ENCODE data around the gene PPP1R1B. TPM values are rescaled to one million over a fixed set of nuclear protein-coding genes. Genes with fewer than 3 reads are reported as not detected.

The PPP1R1B gene
- total RNA-seq, 1 donor: not detected

DNA sequence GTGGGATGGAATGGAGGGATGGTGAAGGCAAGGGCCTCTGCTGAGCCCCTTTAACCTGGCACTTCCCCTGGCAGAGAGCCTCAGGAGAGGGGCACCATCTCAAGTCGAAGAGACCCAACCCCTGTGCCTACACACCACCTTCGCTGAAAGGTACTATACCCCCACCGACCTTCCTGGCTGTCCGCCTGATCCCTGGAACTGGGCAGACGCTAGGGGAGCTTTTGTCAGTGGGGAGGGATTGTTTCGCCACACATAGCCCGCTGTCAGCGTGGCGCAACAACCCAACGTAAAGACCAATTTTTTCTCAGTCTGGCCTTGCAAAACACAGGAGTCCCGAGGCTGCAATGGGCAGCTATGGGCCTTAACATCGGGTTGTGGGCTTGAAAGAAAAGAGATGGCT, 3.1 kb downstream of the PPP1R1B start:
- H3K4me3 ChIP-seq (ENCODE audit: low read length): no peak overlapping the region
- no peaks in the 10 kb centered on the region for H3K9me3 ChIP-seq (ENCODE audit: low read depth, low read length)
- H3K27me3 ChIP-seq (ENCODE audit: insufficient read depth, low read length): peaks cover 20% of the 10 kb centered on the region
- peaks cover 30% of the 10 kb centered on the region for H3K4me1 ChIP-seq (ENCODE audit: insufficient read depth, low read length)

DNA sequence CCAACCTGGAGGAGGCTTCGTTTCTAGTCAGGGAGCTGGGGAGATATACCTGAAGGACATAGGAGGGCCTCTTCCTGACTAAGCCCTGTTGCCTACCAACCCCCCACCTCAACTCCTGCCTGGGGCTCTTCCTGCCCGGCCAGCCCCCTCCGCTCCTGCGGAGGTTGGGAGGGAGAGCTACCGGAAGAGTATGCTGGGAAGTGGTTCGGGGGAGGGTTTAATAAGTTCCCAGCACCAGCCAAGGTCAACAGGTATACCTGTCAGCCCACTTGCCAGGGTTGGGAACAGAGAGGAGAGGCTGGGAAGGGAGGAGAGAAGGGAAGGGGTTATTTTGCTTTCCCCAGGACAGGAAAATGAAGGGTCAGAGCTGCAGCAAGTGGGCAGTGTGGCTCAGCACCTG, 4.7 kb downstream of the PPP1R1B start:
- H3K4me3 ChIP-seq (ENCODE audit: low read length): no peak overlapping the region
- peaks cover 41% of the 10 kb centered on the region for H3K4me1 ChIP-seq (ENCODE audit: insufficient read depth, low read length)
- peaks cover 10% of the 10 kb centered on the region for H3K27me3 ChIP-seq (ENCODE audit: insufficient read depth, low read length)
- no peaks in the 10 kb centered on the region for H3K9me3 ChIP-seq (ENCODE audit: low read depth, low read length)

DNA sequence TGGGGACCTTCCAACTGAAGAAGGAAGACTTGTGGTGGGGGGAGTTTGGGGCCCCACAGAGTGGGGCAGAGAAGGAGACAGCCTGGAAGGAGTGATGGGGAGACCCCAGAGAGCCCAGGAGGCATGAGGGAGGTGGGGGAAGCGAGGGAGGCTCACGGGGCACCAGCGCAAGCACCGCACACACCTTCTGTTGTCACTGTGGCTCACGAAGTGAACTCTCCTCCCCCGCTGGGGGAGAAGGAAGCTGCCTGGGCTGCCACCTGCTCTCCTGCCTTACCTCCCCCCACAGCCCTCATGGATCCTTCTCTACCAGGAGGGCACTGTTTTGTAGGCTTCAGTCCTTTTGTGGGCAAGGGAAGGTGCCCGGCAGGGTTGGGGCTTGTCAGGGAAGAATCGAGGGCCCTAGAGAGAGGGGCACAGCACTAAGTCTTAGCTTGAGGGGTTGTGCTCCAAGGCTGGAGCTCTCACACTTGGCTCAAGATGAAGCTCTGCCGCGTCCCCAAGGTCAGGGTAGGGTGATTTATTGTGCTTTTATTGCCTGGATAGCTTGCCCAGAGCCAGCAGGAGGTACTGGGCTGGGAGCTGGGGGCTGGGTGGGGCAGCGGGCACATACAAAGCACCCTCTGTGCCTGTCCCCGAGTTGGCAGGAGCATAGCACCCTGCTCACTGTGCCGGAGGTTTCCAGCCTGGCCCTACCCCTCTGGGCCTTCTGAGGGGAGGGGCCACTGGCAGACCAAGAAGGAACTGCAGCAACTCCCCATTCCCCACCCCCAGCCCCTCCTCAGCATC, 5.6 kb downstream of the PPP1R1B start:
- no peaks in the 10 kb centered on the region for H3K9me3 ChIP-seq (ENCODE audit: low read depth, low read length)
- H3K27me3 ChIP-seq (ENCODE audit: insufficient read depth, low read length): peaks cover 5% of the 10 kb centered on the region
- H3K4me1 ChIP-seq (ENCODE audit: insufficient read depth, low read length): peaks cover 41% of the 10 kb centered on the region
- no peak overlapping the region for H3K4me3 ChIP-seq (ENCODE audit: low read length)

DNA sequence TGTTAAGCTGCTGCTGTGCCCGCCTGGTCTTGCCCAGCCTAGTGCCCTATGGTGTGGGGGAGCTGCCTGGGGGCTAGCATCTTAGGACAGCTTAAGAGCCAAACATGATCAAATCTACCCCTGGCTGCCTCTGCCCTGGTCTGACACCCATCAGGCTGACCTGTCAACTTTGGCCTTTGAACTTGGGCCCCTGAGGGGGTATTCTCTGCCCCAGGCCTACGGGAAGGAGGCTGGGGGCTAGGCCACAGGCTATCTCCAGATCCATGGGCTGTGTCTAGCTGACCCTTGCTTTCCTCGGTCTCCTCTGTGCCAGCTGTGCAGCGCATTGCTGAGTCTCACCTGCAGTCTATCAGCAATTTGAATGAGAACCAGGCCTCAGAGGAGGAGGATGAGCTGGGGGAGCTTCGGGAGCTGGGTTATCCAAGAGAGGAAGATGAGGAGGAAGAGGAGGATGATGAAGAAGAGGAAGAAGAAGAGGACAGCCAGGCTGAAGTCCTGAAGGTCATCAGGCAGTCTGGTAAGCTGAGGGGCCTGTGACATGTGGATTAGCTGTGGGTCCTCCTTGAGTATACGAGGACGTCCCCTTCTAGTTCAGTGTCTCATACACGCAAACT, 6.9 kb downstream of the PPP1R1B start:
- Histone ChIP-seq H3K4me3 (ENCODE audit: low read length) (no peak overlapping the region), H3K4me1 (ENCODE audit: insufficient read depth, low read length) (peaks cover 53% of the 10 kb centered on the region), H3K27me3 (ENCODE audit: insufficient read depth, low read length) (no peaks in the 10 kb centered on the region), H3K9me3 (ENCODE audit: low read depth, low read length) (no peaks in the 10 kb centered on the region)

DNA sequence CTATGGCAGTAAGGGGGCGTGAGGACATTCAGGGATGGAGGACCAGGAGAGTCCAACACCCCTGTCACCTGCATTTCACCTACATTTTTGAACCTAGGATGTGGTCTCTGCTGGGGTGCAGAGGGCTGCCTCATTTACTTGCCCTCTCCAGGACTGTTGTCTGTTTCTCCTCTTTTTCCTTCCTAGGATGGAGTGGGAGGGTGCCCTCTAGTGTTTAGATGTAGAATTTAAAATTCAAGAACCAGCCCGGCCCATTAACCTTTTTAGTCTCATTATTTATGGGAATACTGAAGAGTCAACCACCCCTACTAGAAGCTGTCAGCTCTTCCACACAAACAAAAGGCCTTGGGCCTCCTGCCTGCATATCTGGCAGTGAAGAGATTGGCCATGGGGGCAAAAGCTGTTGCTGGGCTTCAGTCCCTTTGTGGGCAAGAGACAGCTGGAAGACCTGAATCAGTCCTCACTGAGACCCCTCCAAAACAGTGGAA, 7.7 kb downstream of the PPP1R1B start:
- Histone ChIP-seq H3K4me1 (ENCODE audit: insufficient read depth, low read length) (peaks cover 59% of the 10 kb centered on the region), H3K4me3 (ENCODE audit: low read length) (no peak overlapping the region)

DNA sequence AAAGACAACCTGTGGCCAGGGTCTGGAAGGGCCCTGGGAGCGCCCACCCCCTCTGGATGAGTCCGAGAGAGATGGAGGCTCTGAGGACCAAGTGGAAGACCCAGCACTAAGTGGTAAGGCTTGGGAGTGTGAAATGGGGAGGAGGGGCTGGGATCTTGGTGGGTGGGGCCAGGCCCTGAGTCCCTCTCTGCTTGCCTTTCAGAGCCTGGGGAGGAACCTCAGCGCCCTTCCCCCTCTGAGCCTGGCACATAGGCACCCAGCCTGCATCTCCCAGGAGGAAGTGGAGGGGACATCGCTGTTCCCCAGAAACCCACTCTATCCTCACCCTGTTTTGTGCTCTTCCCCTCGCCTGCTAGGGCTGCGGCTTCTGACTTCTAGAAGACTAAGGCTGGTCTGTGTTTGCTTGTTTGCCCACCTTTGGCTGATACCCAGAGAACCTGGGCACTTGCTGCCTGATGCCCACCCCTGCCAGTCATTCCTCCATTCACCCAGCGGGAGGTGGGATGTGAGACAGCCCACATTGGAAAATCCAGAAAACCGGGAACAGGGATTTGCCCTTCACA, 8.9 kb downstream of the PPP1R1B start:
- no peaks in the 10 kb centered on the region for H3K27me3 ChIP-seq (ENCODE audit: insufficient read depth, low read length)
- no peaks in the 10 kb centered on the region for H3K9me3 ChIP-seq (ENCODE audit: low read depth, low read length)
- peaks cover 61% of the 10 kb centered on the region for H3K4me1 ChIP-seq (ENCODE audit: insufficient read depth, low read length)

More for the DNA sequence above, 7.7 kb downstream of the PPP1R1B start:
- H3K27me3 ChIP-seq (ENCODE audit: insufficient read depth, low read length): no peaks in the 10 kb centered on the region
- H3K9me3 ChIP-seq (ENCODE audit: low read depth, low read length): no peaks in the 10 kb centered on the region

DNA sequence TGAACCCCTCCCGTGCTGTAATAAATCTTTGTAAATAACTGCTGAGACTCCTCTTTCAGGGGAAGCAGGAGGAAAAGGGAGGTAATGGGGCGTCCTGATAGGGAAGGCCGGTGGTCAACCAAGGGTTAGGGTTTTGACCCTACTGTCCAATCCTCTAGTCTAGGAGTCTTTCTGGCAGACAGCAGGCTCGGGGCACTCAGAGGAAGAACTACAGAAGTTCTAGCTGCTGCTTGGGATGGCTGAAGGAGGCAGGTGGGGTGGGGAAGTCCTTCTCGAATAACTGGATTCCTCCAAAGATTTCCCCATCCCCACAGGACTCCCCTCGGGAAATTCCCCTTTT, 9.8 kb downstream of the PPP1R1B start:
- Histone ChIP-seq H3K27me3 (ENCODE audit: insufficient read depth, low read length) (no peaks in the 10 kb centered on the region), H3K9me3 (ENCODE audit: low read depth, low read length) (no peaks in the 10 kb centered on the region), H3K4me3 (ENCODE audit: low read length) (peak overlapping the region; percentile 93), H3K4me1 (ENCODE audit: insufficient read depth, low read length) (peaks cover 69% of the 10 kb centered on the region)

More for the DNA sequence above, 8.9 kb downstream of the PPP1R1B start:
- no peak overlapping the region for H3K4me3 ChIP-seq (ENCODE audit: low read length)

DNA sequence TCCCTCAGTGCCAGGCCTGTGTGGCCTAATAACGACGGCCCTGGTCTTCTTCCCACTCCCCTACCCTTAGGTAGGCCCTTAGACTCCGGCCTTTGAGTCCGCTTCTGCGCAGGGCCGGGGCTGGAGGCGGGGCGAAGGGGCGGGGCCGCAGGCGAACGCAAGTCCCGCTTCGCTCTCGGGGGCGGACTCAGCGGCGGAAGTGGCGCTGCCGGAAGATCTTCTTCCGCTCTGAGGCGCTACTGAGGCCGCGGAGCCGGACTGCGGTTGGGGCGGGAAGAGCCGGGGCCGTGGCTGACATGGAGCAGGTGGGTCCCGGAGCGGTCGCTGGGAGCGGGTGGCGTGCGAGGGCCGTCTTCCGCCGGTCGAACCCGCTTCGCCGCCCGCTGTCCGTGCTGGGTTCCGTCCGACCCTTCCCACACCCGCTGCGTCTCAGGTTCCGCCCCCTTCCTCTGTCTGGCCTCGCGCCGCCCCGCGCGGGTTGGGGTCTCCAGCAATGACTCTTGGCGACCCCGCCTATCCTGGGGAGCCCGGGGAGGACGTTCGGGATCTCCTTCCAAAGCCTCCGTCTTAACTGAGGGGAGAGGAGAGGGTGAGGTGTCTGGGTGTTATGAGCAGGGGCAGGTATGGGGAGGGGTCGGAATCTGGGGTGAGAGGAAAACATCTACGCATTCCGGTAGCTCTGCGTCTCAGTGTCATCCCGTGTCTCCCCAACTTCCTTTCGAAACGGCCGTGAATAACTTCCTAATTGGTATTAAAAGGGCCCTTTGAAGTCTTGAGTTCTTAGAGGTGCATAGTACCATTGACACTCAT, 10.4 kb downstream of the PPP1R1B start, which contains the start of gene STARD3:
Gene STARD3, plus strand, starts transcription at position 218 of the 810 bp plus-strand sequence. CDS start 16,388 bp downstream, outside the sequence.
- Histone ChIP-seq H3K4me3 (ENCODE audit: low read length) (peak within 1 kb of the TSS; percentile 93), H3K27me3 (ENCODE audit: insufficient read depth, low read length) (no peaks in the 10 kb centered on the region), H3K4me1 (ENCODE audit: insufficient read depth, low read length) (peaks cover 75% of the 10 kb centered on the region), H3K9me3 (ENCODE audit: low read depth, low read length) (no peaks in the 10 kb centered on the region)

DNA sequence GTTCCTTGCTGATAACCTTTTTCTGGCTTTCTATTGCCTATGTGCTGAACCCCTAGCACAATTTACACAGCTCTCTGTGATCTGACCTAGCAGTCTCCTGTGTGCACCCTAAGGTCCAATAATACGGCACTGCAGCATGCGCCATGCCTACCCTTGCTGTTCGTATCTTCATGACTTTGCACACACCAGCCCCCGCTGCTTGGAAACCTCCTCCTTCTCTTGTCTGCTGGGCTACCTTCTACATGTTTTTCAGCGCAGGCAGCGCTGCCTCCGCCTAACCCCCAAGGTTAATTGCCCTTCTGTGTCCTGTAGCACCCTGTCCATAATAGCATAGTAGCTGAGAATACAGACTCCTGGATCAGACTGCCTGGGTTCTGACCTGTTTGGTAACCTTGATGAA, 11.6 kb downstream of the PPP1R1B start:
- H3K4me3 ChIP-seq (ENCODE audit: low read length): no peak overlapping the region
- H3K9me3 ChIP-seq (ENCODE audit: low read depth, low read length): no peaks in the 10 kb centered on the region
- no peaks in the 10 kb centered on the region for H3K27me3 ChIP-seq (ENCODE audit: insufficient read depth, low read length)
- H3K4me1 ChIP-seq (ENCODE audit: insufficient read depth, low read length): peaks cover 87% of the 10 kb centered on the region

DNA sequence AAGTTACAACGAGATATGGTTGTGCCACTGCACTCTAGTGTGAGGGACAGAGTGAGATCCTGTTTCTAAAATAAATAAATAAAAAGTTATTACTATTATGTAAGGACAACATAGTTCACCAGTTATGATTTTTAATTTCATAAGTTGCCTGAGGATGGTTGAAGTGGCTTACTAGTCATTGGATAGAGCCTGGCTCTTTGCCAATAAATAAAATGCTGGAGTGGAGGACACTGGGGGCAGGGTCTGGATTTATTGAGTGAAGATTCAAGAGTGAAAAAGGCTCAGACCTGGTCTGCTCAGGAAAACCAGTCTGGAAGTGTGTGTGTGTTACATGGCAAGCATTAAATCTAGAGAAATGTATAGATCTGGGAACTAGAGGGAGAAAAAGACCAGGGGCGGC, 12.3 kb downstream of the PPP1R1B start:
- Histone ChIP-seq H3K9me3 (ENCODE audit: low read depth, low read length) (no peaks in the 10 kb centered on the region), H3K27me3 (ENCODE audit: insufficient read depth, low read length) (no peaks in the 10 kb centered on the region), H3K4me3 (ENCODE audit: low read length) (no peak overlapping the region), H3K4me1 (ENCODE audit: insufficient read depth, low read length) (peaks cover 92% of the 10 kb centered on the region)

DNA sequence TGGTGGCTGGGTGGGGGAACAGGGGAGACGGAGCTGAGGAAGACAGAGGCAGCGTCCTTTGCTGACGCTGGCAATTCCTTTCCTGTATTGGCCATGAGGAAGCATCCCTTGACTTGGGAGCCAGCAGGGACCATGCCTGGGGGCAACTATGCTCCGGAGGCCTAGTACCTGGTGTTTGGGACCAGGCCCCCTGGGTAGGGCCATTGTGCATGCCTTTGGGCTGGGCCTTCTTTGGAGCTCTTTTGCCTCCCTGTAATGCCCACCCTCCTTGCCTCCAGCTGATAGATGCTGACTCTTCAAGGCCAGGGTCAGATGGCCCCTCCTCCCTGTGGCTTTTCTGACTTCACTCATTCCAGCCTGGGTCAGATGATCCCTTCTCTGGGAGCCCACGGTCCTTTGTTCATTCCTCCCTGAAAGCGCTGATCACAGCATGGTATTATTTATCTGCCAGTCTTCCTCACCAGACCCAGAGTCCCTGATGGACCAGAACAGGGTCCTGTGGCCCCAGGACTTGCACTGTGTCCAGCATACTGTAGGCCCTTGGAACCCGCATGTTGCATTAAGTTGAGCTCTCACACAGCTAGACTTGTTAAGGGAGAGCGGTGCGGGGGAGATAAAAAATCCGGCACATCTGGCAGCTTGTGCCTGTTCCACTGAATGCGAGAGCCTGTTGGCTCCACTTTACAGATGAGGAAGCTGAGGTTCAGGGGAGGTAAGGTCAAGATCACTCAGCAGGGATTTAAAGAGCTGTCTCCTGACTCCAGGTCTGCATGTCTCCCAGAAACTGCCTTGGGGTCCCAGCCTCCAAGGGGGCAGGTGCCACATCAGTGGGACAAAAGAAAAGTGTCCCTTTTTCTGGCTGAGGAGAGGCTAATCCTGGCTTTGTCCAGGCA, 13.1 kb downstream of the PPP1R1B start:
- Histone ChIP-seq H3K27me3 (ENCODE audit: insufficient read depth, low read length) (no peaks in the 10 kb centered on the region), H3K4me3 (ENCODE audit: low read length) (no peak overlapping the region)

DNA sequence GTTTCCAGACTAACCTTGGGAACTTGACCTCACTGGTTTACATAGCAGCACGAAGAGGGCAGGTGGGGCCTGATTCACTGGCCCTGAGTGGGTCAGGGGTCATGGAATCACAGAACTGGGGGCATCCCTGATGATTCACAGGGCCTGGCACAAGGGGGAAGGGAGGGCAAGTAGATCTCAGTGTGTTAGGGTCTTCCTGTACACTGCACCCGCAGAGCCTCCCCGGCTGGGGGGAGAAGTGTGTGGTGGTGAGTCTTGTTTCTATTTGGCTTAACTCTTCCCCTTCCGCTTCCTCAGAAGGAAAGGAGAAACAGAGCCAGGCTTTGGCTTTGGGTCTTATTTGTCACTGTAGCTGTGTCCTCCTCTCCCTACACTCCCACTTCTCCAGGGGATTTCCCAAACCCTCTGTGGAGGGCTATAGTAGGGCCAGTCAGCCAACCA, 13.9 kb downstream of the PPP1R1B start:
- no peaks in the 10 kb centered on the region for H3K27me3 ChIP-seq (ENCODE audit: insufficient read depth, low read length)
- H3K4me3 ChIP-seq (ENCODE audit: low read length): no peak overlapping the region
- no peaks in the 10 kb centered on the region for H3K9me3 ChIP-seq (ENCODE audit: low read depth, low read length)
- H3K4me1 ChIP-seq (ENCODE audit: insufficient read depth, low read length): peaks cover 78% of the 10 kb centered on the region

More for the DNA sequence above, 13.1 kb downstream of the PPP1R1B start:
- Histone ChIP-seq H3K4me1 (ENCODE audit: insufficient read depth, low read length) (peaks cover 85% of the 10 kb centered on the region), H3K9me3 (ENCODE audit: low read depth, low read length) (no peaks in the 10 kb centered on the region)

DNA sequence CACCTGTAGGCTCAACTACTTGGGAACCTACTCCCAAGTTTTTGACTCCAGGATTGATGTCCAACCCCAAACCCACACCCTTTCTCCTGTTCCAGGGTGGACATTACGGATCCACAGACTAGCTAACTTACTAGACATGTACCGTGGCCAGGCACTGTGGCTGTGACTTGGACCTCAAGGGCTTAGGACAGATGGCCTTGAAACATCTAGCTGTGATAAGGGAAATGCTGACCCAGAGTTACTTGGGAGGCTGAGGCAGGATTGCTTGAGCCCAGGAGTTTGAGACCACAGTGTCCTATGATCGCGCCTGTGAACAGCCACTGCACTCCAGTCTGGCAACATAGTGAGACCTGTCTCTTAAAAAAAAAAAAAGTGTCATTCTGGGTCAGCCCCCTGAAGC, 14.3 kb downstream of the PPP1R1B start:
- Histone ChIP-seq H3K4me1 (ENCODE audit: insufficient read depth, low read length) (peaks cover 73% of the 10 kb centered on the region), H3K27me3 (ENCODE audit: insufficient read depth, low read length) (no peaks in the 10 kb centered on the region), H3K4me3 (ENCODE audit: low read length) (no peak overlapping the region), H3K9me3 (ENCODE audit: low read depth, low read length) (no peaks in the 10 kb centered on the region)

DNA sequence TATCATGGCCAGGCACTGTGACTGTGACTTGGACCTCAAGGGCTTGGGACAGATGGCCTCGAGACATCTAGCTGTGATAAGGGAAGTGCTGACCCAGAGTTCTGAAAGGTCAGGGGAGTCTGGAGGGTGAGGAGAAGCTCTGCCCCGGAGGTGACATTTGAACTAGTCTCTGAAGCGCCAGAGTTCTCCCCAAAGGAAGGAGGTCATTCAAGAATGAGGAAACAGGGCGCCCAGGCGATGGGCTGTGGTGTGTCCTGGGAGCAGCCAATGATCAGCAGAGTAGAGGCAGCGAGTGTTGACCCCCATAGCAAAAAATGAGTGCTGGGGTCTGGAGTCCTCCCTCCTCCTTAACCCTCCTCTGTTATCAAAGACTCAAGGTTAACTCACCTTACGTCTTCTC, 15.1 kb downstream of the PPP1R1B start:
- H3K4me1 ChIP-seq (ENCODE audit: insufficient read depth, low read length): peaks cover 65% of the 10 kb centered on the region
- H3K9me3 ChIP-seq (ENCODE audit: low read depth, low read length): no peaks in the 10 kb centered on the region
- no peak overlapping the region for H3K4me3 ChIP-seq (ENCODE audit: low read length)
- no peaks in the 10 kb centered on the region for H3K27me3 ChIP-seq (ENCODE audit: insufficient read depth, low read length)

Measured in mononuclear cell (primary cell).